ENCODE measurements around the gene NMU. TPM values are rescaled to one million over a fixed set of nuclear protein-coding genes. Genes with fewer than 3 reads are reported as not detected.
A peak's percentile ranks its signal among the peaks of the same experiment; 100 is the strongest.

The NMU gene
- total and polyA plus RNA-seq, 10 of the 15 experiments (the other 5 are each of a cell fraction or from before 2014, with no cell fraction given), result 0.33 TPM; not detected in 9

- TF ChIP-seq USF1 (IDR thresholded peaks at IDR 0.05; ENCODE audit: borderline replicate concordance, extremely low read length, insufficient read depth, low read depth, low read length), result peak; percentile 4
- TF ChIP-seq PBX3 (IDR thresholded peaks at IDR 0.05; ENCODE audit: insufficient replicate concordance, low read depth, low read length), result no peak
- no peak; the same call in 1 of the 2 replicates for TF ChIP-seq MXI1 (IDR thresholded peaks at IDR 0.05; ENCODE audit: low read depth, low read length)
- peak; percentile 66 for TF ChIP-seq EED (IDR thresholded peaks at IDR 0.05; ENCODE audit: low read depth)
- TF ChIP-seq, protein P1, sequence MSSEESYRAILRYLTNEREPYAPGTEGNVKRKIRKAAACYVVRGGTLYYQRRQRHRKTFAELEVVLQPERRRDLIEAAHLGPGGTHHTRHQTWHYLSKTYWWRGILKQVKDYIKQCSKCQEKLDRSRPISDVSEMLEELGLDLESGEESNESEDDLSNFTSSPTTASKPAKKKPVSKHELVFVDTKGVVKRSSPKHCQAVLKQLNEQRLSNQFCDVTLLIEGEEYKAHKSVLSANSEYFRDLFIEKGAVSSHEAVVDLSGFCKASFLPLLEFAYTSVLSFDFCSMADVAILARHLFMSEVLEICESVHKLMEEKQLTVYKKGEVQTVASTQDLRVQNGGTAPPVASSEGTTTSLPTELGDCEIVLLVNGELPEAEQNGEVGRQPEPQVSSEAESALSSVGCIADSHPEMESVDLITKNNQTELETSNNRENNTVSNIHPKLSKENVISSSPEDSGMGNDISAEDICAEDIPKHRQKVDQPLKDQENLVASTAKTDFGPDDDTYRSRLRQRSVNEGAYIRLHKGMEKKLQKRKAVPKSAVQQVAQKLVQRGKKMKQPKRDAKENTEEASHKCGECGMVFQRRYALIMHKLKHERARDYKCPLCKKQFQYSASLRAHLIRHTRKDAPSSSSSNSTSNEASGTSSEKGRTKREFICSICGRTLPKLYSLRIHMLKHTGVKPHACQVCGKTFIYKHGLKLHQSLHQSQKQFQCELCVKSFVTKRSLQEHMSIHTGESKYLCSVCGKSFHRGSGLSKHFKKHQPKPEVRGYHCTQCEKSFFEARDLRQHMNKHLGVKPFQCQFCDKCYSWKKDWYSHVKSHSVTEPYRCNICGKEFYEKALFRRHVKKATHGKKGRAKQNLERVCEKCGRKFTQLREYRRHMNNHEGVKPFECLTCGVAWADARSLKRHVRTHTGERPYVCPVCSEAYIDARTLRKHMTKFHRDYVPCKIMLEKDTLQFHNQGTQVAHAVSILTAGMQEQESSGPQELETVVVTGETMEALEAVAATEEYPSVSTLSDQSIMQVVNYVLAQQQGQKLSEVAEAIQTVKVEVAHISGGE (CRISPR knock-in tag; IDR thresholded peaks at IDR 0.05), result peak; percentile 89
- peak; percentile 34; the same call in 1 of the 2 replicates for TF ChIP-seq CREB1 (IDR thresholded peaks at IDR 0.05; ENCODE audit: low read depth)
- TF ChIP-seq BHLHE40 (IDR thresholded peaks at IDR 0.05; ENCODE audit: borderline replicate concordance in 1 of 2, low read depth in 2 of 2, low read length in 1 of 2), result peak; percentile 92 to 97
- TF ChIP-seq LARP7 (IDR thresholded peaks at IDR 0.05), result peak; percentile 92
- TF ChIP-seq NR2C1 (IDR thresholded peaks at IDR 0.05), result peak; percentile 47; the same call in 1 of the 2 replicates
- peak; percentile 46; the same call in 1 of the 2 replicates for TF ChIP-seq CHD2 (IDR thresholded peaks at IDR 0.05; ENCODE audit: borderline replicate concordance, low read depth, low read length)
- no peak for TF ChIP-seq CTCF (IDR thresholded peaks at IDR 0.05 in 2 of 3, conservative IDR thresholded peaks at IDR 0.05 in 1 of 3; ENCODE audit: control insufficient read depth in 2 of 3, extremely low read depth in 1 of 3, insufficient read depth in 1 of 3, low read depth in 3 of 3, low read length in 3 of 3)
- TF ChIP-seq RFX5 (IDR thresholded peaks at IDR 0.05; ENCODE audit: low read depth, low read length), result no peak
- TF ChIP-seq ELK1 (IDR thresholded peaks at IDR 0.05; ENCODE audit: low read depth, low read length), result no peak
- TF ChIP-seq MTA3 (IDR thresholded peaks at IDR 0.05; ENCODE audit: borderline replicate concordance, low read length), result 0 out of 2 replicates have a peak, but pooled peaks have one; percentile 16
- TF ChIP-seq, protein P2, sequence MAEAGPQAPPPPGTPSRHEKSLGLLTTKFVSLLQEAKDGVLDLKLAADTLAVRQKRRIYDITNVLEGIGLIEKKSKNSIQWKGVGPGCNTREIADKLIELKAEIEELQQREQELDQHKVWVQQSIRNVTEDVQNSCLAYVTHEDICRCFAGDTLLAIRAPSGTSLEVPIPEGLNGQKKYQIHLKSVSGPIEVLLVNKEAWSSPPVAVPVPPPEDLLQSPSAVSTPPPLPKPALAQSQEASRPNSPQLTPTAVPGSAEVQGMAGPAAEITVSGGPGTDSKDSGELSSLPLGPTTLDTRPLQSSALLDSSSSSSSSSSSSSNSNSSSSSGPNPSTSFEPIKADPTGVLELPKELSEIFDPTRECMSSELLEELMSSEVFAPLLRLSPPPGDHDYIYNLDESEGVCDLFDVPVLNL (IDR thresholded peaks at IDR 0.05; ENCODE audit: low read depth, low read length), result no peak
- no peak for TF ChIP-seq ZBED1 (IDR thresholded peaks at IDR 0.05; ENCODE audit: borderline replicate concordance)
- TF ChIP-seq SP1 (IDR thresholded peaks at IDR 0.05; ENCODE audit: low read depth, low read length), result peak; percentile 29
- TF ChIP-seq RAD51 (IDR thresholded peaks at IDR 0.05), result no peak
- TF ChIP-seq POLR2AphosphoS5 (IDR thresholded peaks at IDR 0.05; ENCODE audit: low read length), result peak; percentile 81
Observed at GRCh38 chr4:55545641-55546505, 90.2 kb downstream of the NMU start (continued).

Data from GM12878 (cell line).